Vagina (tissue), 2 donors: ENCODE results near the gene HPN.

Experiments used
- CTCF ChIP-seq, 3 experiments: fragments of 450-650 bp in 2 of 3; fragments of 200-600 bp in 1 of 3; sonication (generic) in 1 of 3; IDR thresholded peaks; one replicate each; pipeline ENCODE4 v1.5.1; 2017 to 2019; ENCODE audit warnings: antibody characterized with exemption in 3 of 3, mild to moderate bottlenecking in 2 of 3, moderate library complexity in 2 of 3
- POLR2A ChIP-seq, 2 donors: fragments of 450-650 bp; IDR thresholded peaks; one replicate each; pipeline ENCODE4 v1.6.1; 2017; ENCODE audit warnings: antibody characterized with exemption in 2 of 2, mild to moderate bottlenecking in 2 of 2, moderate library complexity in 2 of 2

GRCh38 chr19:35025969-35026368, 15.6 kb upstream of the HPN start:
- TF ChIP-seq CTCF (IDR thresholded peaks at IDR 0.05), result no peak
- no peak for TF ChIP-seq POLR2A (IDR thresholded peaks at IDR 0.05)
